K562 (cell line): ENCODE data around the gene IGSF8. TPM values are rescaled to one million over a fixed set of nuclear protein-coding genes. Genes with fewer than 3 reads are reported as not detected.

ENCODE experiments used
- ARNT ChIP-seq, 2 experiments: fragments of 450-650 bp; IDR thresholded peaks; 2 replicates each; pipeline ENCODE4 v1.6.1; 2016; ENCODE audit warnings: mild to moderate bottlenecking in 1 of 2
- FOXP1 ChIP-seq: sonication (generic); formaldehyde crosslinking; IDR thresholded peaks from 2 replicates; pipeline ENCODE4 v1.8.0; 2022; ENCODE audit warnings: mild to moderate bottlenecking, missing genetic modification reagents
- MECOM ChIP-seq: fragments of 250-450 bp; sonication (Bioruptor Pico); IDR thresholded peaks from 2 replicates; pipeline ENCODE4 v1.8.0; 2022; ENCODE audit warnings: inconsistent platforms
- RNF2 ChIP-seq: sonication (generic); IDR thresholded peaks from 2 replicates; pipeline ENCODE4 v1.6.1; 2016
- SMARCE1 ChIP-seq: fragments of 450-650 bp; IDR thresholded peaks from 2 replicates; pipeline ENCODE4 v1.7.1; 2016; ENCODE audit warnings: mild to moderate bottlenecking
- TGIF2 ChIP-seq: sonication (generic); formaldehyde crosslinking; IDR thresholded peaks from 2 replicates; pipeline ENCODE4 v1.8.1; 2022; ENCODE audit warnings: mild to moderate bottlenecking, missing genetic modification reagents, moderate library complexity
- WHSC1 ChIP-seq: IDR thresholded peaks from one replicate; pipeline ENCODE4 v1.6.1; 2012; ENCODE audit warnings: low read length, control low read depth, inconsistent platforms
- ZBTB7A ChIP-seq: IDR thresholded peaks from 2 replicates; pipeline ENCODE4 v1.6.1; 2011; ENCODE audit warnings: low read depth, mild to moderate bottlenecking, low read length, moderate library complexity, borderline replicate concordance; ENCODE audit not compliant: control insufficient read depth
- ZNF197 ChIP-seq: fragments of 200-800 bp; sonication (Bioruptor generic); IDR thresholded peaks from 2 replicates; pipeline ENCODE4 v1.6.1; 2016; ENCODE audit warnings: low read depth, missing genetic modification characterization, missing compliant biosample characterization
- ZNF274 ChIP-seq: IDR thresholded peaks from 2 replicates; pipeline ENCODE4 v1.6.1; 2011; ENCODE audit warnings: low read depth, mild to moderate bottlenecking, low read length, moderate library complexity, borderline replicate concordance
- ZNF764 ChIP-seq: fragments of 250-450 bp; sonication (Bioruptor Pico); IDR thresholded peaks from 2 replicates; pipeline ENCODE4 v1.4.0; 2020; ENCODE audit warnings: low read depth, mild to moderate bottlenecking, moderate library complexity
- polyA plus RNA-seq, 8 experiments: library from polyadenylated mRNA; depleted of rRNA in 4 of 8; stranded (reverse) in 5 of 8; unstranded in 3 of 8; fragments of >200 nt; fragmentation: Nextera tagmentation in 2 of 8; fragmentation: Illumina TruSeq in 1 of 8; extraction: Ambion mirVana in 2 of 8; extraction: Trizol in 1 of 8; gene quantifications; 2 replicates each; pipeline versions ENCODE4 v1.2.1 to v1.2.3, GENCODE V29; 2011 to 2014; ENCODE audit warnings: inconsistent platforms in 1 of 8, missing spikeins in 1 of 8
- total RNA-seq, 7 experiments: library from RNA; depleted of rRNA in 6 of 7; stranded (reverse); fragments of >200 nt in 6 of 7; fragmentation: Illumina TruSeq in 2 of 7; extraction: Trizol in 2 of 7; gene quantifications; 2 replicates each; pipeline versions ENCODE4 v1.2.1 to v1.2.3, GENCODE V29; 2011 to 2021; ENCODE audit warnings: low replicate concordance in 1 of 7
- TF ChIP-seq, protein P1 (sequence below): fragments of 250-450 bp; sonication (Bioruptor Pico); IDR thresholded peaks from 2 replicates; pipeline ENCODE4 v1.8.0; 2021; ENCODE audit warnings: moderate library complexity, mild to moderate bottlenecking, inconsistent platforms
- TF ChIP-seq, protein P2 (sequence below): fragments of 250-450 bp; sonication (Bioruptor Pico); IDR thresholded peaks from 2 replicates; pipeline ENCODE4 v1.4.0; 2020; ENCODE audit warnings: mild to moderate bottlenecking, moderate library complexity, borderline replicate concordance
- TF ChIP-seq, protein P3 (sequence below): fragments of 200-600 bp; sonication (generic); IDR thresholded peaks from one replicate; pipeline ENCODE4 v1.6.1; 2012; ENCODE audit warnings: mild to moderate bottlenecking, low read depth, low read length, inconsistent platforms

The IGSF8 gene
- total and polyA plus RNA-seq, 9 of the 15 experiments (the other 6 are each of a cell fraction or from before 2014, with no cell fraction given): 0.32 to 11.7 (median 3.2) TPM

DNA sequence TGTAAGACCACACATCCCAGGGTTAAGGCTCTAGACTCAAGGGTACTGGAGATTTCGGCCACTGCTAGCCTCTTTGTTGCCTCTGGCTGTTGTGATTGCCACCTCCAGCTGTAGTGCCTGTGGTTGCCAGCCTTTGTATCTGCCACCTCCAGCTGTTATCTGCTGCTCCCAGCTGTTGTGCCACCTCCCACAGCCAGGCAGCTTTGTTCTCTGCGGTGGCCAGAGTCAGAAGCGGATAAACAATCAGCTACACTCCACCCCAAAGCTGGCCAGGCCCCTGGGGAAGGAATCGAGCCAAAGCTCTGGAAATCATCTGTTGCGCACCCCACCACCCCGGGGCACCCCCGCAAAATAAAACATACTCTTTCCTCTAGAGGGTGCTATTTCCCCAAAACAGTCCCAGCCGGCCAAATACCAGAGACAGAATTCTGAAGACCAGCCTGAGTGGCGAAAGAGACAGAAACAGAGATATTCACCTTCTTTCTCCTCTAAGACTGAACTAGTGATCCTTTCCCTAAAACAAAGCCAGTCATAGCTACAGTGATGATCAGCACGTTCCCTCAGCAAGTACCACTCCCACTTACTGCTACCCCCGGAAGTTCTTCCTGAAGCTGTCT is 51.8 kb downstream of the IGSF8 start (continued):
- TF ChIP-seq, protein P1, sequence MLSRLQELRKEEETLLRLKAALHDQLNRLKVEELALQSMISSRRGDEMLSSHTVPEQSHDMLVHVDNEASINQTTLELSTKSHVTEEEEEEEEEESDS (CRISPR knock-in tag): no peak
- TF ChIP-seq ZNF197 (peak; percentile 96), WHSC1 (no peak), RNF2 (peak; percentile 63; the same call in 1 of the 2 replicates), MECOM (CRISPR knock-in tag) (peak; percentile 53; the same call in 1 of the 2 replicates), ZNF274 (peak; percentile 57; the same call in 1 of the 2 replicates), TGIF2 (no peak), FOXP1 (CRISPR knock-in tag) (peak; percentile 93), ARNT (IDR thresholded peaks at IDR 0.05) (peak; percentile 85 to 92; a peak in 2 of 4 replicates), ZNF764 (CRISPR knock-in tag) (no peak), SMARCE1 (peak; percentile 96), ZBTB7A (peak; percentile 46; the same call in 1 of the 2 replicates)
- TF ChIP-seq, protein P2, sequence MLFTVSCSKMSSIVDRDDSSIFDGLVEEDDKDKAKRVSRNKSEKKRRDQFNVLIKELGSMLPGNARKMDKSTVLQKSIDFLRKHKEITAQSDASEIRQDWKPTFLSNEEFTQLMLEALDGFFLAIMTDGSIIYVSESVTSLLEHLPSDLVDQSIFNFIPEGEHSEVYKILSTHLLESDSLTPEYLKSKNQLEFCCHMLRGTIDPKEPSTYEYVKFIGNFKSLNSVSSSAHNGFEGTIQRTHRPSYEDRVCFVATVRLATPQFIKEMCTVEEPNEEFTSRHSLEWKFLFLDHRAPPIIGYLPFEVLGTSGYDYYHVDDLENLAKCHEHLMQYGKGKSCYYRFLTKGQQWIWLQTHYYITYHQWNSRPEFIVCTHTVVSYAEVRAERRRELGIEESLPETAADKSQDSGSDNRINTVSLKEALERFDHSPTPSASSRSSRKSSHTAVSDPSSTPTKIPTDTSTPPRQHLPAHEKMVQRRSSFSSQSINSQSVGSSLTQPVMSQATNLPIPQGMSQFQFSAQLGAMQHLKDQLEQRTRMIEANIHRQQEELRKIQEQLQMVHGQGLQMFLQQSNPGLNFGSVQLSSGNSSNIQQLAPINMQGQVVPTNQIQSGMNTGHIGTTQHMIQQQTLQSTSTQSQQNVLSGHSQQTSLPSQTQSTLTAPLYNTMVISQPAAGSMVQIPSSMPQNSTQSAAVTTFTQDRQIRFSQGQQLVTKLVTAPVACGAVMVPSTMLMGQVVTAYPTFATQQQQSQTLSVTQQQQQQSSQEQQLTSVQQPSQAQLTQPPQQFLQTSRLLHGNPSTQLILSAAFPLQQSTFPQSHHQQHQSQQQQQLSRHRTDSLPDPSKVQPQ (CRISPR knock-in tag): no peak
- TF ChIP-seq, protein P3, sequence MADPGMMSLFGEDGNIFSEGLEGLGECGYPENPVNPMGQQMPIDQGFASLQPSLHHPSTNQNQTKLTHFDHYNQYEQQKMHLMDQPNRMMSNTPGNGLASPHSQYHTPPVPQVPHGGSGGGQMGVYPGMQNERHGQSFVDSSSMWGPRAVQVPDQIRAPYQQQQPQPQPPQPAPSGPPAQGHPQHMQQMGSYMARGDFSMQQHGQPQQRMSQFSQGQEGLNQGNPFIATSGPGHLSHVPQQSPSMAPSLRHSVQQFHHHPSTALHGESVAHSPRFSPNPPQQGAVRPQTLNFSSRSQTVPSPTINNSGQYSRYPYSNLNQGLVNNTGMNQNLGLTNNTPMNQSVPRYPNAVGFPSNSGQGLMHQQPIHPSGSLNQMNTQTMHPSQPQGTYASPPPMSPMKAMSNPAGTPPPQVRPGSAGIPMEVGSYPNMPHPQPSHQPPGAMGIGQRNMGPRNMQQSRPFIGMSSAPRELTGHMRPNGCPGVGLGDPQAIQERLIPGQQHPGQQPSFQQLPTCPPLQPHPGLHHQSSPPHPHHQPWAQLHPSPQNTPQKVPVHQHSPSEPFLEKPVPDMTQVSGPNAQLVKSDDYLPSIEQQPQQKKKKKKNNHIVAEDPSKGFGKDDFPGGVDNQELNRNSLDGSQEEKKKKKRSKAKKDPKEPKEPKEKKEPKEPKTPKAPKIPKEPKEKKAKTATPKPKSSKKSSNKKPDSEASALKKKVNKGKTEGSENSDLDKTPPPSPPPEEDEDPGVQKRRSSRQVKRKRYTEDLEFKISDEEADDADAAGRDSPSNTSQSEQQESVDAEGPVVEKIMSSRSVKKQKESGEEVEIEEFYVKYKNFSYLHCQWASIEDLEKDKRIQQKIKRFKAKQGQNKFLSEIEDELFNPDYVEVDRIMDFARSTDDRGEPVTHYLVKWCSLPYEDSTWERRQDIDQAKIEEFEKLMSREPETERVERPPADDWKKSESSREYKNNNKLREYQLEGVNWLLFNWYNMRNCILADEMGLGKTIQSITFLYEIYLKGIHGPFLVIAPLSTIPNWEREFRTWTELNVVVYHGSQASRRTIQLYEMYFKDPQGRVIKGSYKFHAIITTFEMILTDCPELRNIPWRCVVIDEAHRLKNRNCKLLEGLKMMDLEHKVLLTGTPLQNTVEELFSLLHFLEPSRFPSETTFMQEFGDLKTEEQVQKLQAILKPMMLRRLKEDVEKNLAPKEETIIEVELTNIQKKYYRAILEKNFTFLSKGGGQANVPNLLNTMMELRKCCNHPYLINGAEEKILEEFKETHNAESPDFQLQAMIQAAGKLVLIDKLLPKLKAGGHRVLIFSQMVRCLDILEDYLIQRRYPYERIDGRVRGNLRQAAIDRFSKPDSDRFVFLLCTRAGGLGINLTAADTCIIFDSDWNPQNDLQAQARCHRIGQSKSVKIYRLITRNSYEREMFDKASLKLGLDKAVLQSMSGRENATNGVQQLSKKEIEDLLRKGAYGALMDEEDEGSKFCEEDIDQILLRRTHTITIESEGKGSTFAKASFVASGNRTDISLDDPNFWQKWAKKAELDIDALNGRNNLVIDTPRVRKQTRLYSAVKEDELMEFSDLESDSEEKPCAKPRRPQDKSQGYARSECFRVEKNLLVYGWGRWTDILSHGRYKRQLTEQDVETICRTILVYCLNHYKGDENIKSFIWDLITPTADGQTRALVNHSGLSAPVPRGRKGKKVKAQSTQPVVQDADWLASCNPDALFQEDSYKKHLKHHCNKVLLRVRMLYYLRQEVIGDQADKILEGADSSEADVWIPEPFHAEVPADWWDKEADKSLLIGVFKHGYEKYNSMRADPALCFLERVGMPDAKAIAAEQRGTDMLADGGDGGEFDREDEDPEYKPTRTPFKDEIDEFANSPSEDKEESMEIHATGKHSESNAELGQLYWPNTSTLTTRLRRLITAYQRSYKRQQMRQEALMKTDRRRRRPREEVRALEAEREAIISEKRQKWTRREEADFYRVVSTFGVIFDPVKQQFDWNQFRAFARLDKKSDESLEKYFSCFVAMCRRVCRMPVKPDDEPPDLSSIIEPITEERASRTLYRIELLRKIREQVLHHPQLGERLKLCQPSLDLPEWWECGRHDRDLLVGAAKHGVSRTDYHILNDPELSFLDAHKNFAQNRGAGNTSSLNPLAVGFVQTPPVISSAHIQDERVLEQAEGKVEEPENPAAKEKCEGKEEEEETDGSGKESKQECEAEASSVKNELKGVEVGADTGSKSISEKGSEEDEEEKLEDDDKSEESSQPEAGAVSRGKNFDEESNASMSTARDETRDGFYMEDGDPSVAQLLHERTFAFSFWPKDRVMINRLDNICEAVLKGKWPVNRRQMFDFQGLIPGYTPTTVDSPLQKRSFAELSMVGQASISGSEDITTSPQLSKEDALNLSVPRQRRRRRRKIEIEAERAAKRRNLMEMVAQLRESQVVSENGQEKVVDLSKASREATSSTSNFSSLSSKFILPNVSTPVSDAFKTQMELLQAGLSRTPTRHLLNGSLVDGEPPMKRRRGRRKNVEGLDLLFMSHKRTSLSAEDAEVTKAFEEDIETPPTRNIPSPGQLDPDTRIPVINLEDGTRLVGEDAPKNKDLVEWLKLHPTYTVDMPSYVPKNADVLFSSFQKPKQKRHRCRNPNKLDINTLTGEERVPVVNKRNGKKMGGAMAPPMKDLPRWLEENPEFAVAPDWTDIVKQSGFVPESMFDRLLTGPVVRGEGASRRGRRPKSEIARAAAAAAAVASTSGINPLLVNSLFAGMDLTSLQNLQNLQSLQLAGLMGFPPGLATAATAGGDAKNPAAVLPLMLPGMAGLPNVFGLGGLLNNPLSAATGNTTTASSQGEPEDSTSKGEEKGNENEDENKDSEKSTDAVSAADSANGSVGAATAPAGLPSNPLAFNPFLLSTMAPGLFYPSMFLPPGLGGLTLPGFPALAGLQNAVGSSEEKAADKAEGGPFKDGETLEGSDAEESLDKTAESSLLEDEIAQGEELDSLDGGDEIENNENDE: no peak
